NCI-H2029 treated with DMSO at 0.1 percent for 48 hours (cell line): Measurements from ENCODE around the gene EIF3F.

ENCODE experiments used
- DNase-seq: peaks from one replicate; lab custom pipeline; 2025; lab: John Stamatoyannopoulos, UW

Gene EIF3F

DNA sequence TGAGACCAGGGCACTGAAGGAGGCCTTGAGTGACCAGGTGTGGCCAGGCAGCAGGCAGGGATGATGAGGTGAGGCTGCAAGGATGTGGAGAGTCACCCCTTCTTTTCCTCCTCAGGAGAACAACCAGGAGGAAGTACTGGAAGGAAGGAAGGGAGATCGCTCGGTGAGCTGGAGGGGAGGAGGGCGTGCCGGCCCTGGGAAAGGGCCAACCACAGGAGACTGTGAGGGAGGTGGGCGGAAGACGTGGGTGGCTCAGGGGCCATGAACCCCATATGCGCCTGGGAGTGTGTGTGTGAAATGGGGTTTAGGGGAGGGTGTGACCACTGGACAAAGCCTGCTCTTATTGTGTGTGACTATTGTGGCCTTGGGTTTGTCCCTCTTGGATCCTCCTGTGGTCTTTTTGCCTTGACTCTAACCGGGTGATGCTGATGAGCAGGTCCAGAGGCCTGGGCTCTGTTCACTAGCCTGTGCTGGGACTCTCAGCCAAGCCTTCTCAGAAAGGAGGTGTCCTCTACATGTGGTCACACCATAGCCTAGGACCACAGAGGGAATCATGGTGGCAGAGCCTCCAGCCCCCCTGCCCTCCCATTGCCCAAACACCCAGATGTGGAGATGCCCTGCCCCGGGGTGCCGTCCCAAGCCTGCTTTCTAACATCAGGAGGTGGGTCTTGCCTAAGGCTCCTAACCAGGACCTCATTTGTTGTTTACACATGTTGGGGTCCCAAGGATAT, 52.6 kb downstream of the EIF3F start:
- DNase-seq, result no peak

DNA sequence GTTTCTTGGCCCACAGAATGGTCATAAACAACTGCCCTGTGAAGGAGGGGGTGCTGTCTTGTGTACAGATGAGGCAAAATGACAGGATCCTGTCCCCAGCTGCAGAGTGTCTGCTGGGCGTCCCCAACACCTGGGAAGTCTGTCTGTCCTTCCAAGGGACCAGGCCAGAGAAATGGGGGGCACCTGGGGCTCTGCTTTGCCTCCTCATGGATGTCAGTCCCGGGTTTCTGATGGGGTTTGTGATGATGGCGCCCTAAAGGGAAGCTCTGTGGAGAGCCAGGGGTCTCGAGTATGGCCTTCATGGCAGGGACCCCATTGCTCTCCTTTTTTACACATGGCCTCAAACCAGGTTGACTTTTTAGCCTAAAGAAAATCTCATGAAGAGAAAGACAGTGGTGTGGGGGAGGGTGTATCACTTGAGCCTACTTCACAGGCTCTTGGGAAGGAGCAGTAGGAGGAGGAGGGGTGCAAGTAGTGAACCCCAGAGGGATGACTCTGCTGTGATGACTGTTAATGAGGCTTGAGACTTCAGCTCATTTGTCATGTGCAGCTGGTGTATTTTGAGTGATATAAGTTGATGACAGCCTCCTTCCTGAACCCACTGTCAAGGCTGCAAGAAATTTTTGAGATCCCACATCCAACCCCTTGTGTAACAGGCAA, 53.3 kb downstream of the EIF3F start:
- no peak for DNase-seq

DNA sequence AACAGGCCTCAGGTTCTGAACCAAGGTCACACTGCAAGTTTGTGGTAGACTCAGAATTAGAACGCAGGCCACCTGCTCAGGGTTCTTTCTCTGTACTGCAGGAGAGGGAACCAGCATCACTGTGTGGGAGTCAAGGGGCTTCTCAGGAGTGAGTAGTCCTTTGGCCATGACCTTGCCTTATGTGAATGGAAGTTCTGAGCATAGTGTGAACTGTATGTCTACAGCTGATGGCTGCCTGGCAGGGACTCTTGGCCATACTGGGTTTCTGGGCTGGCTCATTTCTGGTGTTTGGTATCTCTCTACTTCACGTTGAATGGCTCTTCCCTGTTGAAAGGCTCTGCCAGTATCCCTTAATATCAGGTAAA, 53.8 kb downstream of the EIF3F start:
- DNase-seq, result no peak

DNA sequence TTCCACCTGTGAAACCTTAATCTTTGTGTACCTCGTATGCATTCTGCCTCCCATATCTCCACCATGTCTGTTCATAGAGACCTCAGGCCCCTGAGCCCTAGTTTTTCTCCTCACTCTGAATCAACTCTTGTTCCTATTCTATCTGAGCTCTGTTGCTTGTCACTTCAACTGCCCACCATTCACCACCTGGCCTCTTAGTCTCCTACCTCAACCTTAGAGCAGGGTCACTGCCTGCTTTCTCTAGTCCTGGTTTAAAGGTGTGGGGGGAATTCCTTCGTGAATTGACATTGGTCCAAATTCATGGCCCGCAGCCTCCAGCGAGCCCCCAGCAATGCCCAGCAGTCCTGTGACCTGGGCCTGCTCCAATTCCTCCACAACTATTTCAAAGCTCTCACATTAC, 54.4 kb downstream of the EIF3F start:
- no peak for DNase-seq

DNA sequence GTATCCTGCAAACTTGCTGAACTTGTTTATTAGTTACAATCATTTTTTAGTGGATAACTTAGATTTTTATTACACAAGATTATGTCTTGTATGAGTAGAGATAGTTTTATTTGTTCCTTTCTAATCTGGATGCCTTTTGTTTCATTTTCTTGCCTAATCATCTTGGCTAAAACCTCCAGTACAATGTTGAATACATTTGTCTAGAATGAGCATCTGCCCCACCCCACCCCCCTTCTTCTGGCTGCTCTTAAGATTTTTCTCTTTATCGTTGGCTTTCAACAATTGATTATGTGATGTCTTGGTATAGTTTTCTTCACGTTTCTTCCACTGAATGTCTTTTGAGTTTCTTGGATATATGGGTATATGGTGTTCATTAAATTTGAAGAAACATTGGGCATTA, 56.6 kb downstream of the EIF3F start:
- no peak for DNase-seq

DNA sequence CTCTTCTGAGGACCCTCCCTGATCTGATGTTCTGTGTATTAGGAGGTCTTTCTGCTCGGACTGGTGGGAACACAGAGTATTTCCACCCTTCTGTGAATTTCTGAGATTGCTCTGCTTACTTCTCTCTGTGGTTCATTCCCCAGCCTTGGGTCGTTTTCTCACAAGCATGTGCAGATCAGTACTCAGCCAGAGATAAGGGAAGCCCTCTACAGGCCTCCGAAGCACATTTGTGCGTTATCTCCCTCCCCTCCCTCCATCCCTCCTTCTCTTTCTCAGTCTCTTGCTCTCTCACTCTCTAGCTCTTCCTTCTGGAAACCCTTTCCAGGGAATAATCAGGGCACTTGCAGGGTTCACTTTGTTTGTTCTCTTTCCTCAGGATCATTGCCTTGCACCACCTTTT, 58.7 kb downstream of the EIF3F start:
- DNase-seq, result no peak

DNA sequence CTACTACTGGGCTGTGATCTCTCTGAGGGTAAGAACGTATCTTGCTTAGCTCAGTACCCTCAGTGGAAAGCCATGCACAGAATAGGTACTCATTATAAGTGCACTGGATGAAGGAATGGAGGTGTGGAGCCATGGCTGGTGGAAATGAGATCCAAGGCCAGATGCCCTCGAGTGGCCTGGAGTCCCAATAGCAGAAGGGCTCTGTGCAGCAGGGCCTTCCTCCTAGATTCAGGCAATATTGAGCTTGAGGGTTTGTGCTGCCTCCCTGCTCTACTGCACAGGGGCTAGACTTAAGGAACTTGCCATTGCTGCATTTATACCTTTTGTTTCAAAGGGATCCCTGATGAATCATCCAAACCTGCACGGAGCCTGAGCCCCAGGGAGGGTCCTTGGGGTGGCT, 60.2 kb downstream of the EIF3F start:
- DNase-seq, result no peak

DNA sequence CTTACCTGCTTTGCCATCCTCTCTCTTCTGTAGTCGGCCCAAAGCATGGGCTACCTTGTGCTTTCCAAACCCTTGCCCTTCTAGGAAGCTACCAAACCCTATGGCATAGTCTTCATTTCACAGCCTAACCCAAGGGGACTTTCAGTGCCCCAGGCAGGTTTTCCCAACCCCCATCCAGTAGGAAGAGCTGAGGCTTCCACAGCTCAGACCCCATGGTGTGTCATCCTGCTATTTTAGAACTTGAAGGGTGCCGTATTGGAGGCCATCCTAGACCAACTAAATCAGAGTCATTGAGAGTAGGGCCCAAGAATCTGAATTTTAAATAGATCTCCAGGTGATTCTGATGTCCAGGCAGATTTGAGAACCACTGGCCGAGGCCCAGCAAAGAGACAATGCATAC, 61.9 kb downstream of the EIF3F start:
- no peak for DNase-seq
